ENCODE data around the gene MAN2A1.
"Not testable (repeated sequence)": the region's sequence is repeated elsewhere in the genome, so short reads cannot be mapped to it uniquely, and the experiment has no call there.

MAN2A1 gene

DNA sequence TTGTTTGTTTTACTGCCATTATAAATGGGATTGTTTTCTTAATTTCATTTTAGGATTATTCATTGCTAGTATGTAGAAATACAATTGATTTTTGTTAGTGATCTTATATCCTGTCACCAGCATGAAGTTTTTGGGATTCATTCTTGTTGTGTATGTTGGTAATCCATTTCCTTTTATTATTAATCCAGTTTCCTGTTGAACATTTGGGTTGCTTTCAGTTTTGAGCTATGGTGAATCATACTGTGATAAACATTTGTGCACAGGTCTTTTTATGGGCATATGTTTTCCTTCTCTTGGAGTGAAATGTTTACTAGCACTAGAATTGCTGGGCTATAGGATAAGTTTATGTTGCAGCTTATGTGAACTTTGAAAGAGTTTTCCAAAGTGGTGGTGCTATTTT lies 69.6 kb downstream of the MAN2A1 start:
- DNase-seq, result no peak

DNA sequence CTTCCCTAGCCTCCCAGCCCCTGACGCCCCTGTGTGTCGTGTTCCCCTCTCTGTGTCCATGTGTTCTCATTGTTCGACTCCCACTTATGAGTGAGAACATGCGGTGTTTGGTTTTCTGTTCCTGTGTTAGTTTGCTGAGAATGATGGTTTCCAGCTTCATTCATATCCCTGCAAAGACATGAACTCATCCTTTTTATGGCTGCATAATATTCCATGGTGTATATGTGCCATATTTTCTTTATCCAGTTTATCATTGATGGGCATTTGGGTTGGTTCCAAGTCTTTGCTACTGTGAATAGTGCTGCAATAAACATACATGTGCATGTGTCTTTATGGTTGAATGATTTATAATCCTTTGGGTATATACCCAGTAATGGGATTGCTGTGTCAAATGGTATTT lies 70.4 kb downstream of the MAN2A1 start:
- not testable (repeated sequence) for DNase-seq

DNA sequence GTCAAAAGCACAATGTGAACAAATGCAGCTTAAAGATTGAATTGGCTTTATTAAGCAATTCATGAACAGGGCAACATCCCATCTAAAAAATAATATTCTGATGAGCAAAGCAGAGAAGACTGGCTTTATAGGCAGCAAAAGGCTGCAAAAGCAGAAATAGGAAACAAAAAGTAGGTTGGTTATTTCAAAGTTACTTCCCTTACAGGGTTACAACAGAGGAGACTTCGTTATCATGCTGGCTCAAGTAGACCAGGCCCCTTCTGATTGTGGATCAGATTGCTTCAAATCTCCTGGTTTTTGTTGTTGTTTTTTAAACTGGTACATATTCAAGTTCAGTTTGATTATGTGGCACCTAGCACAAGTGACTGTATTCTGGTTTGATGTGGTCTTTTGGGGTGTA lies 73.1 kb downstream of the MAN2A1 start:
- no peak for DNase-seq

DNA sequence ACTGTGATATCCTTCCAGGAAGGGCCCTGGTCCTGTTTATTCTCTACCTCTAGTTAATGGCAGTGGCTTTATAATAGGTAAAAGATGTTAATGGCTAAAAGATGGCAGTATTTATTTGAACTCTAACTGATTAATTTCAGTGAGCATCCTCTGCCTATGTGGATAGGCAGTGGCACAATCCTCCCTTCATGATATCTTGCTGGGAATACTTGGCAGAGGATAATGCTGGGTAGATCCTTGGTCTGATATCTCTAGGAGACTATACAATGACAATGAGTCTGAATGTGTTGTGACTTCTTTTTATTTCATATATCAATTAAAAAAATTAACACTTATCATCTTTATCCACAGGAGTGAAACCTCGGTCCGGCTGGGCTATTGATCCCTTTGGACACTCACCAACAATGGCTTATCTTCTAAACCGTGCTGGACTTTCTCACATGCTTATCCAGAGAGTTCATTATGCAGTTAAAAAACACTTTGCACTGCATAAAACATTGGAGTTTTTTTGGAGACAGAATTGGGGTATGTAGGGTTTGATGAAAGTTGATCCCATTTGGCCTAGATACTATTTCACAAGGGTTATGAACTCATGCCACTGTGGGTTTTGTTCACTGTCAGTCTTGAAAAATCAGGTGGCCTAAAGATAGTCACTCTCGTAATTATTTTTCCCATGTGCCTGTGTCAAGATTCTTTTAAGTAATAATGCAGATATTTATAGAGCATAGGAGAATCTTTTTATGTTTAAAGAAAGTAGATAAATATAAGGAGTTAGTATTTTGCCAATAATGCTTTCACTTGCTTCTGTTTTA lies 77.7 kb downstream of the MAN2A1 start:
- DNase-seq, result no peak

DNA sequence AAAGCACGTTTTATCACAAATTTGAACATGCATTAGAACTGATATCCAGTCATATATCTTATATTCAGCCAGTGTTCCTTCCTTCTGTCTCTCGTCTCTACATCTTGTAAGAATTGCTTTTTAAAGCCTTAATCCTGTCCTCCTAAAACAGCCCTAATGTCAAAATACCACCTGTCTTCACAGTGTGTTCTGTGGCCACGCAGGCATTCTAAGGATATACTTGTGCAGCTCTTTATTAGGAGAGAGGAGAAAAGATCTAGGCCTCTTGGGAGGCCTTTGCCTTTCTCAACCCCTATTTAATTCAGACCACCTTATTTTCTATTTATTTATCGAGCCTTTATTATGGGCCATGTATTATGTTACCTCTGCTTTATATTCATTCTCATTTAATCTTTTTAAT lies 78.3 kb downstream of the MAN2A1 start:
- DNase-seq, result no peak

DNA sequence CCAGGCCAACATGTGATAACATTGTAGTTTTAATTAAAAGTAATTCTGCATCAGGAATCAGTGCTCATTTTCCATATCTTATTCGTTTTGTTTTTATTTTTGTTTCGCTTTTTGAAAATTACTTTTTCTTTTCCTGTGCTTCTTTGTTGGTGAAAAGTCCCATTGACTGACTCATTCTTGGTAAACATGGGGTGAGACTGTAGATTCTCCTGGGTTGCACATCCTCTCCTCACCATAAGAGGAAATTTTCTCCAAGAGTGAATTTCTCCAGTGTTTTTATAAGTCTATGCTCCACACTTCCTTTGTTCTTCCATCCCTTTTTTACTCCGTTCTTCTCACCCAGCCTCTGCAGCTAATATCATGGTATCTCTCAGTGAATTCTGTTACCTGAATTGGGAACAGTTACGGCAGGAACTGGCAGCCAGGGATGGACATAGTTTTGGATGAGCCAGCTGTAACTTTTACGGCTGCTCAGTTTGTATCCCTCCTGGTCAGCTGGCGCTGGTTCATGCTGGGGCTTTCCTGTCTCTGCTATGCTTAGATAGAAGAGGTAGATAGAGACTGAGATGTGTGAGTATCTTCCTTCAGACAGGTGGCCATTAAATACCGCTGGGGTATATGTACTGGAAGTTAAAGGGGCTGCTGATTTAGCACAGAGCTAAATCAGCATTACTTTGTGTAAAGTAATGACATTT lies 80.0 kb downstream of the MAN2A1 start:
- DNase-seq, result no peak

DNA sequence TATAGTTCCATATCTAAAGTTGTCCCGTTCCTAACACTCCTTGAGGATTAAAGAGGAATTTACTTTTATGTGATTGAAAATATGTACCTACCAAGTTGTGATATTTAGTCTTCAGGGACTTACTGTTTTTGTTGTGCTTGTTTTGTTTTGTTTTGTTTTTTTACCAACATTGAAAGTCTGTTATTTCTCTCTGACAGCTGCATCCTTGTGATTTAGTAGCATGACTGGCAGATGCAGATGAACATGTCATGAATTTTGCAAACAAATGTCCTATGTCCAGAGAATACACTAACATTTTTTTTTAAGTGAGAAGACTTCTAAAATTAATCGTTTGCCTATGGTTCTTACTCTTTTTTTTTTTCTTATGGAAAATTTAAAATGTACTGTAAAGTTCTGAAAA lies 85.4 kb downstream of the MAN2A1 start:
- DNase-seq, result no peak

DNA sequence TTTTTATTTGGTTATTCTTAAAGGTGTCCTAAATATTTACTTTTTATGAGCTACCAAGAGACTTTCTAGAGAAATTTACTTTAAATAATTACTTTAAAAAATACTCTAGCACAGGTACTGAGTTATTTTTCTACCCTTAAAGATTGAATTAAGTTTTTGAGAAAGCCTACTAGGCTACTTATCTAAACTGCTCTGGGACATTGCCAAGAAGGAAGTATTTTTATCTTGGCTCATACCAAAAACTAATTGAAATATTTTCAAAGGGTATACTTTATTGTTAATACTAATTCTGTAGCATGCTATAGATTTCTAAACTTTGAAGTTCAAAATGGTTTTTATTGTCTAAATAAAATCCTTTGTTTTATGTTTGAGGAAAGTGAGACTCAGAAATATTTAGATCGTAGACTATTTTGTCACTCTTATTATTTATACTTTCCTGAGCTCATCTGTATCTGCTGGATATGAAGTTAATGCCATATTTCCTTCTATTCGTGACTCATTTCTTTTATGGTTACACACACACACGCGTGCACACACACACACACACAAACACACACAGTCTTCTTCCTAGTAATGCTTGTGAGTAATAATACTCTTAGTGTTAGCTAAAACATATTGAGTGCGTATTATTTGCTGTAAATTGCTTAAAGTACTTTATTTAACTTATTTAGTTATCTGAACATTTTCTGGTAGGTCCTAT lies 89.5 kb downstream of the MAN2A1 start:
- no peak for DNase-seq

DNA sequence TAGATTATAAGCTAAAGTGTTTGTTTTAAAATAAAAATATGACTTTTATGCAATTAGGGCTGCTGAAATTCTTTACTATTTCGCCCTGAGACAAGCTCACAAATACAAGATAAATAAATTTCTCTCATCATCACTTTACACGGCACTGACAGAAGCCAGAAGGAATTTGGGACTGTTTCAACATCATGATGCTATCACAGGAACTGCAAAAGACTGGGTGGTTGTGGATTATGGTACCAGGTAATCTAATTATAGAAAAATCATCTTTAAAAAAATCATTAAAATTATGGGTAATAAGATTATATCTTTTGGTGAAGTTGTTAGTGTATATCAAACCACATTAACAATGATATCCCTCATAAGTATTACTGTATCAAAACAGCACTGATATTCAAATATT lies 95.0 kb downstream of the MAN2A1 start:
- no peak for DNase-seq

DNA sequence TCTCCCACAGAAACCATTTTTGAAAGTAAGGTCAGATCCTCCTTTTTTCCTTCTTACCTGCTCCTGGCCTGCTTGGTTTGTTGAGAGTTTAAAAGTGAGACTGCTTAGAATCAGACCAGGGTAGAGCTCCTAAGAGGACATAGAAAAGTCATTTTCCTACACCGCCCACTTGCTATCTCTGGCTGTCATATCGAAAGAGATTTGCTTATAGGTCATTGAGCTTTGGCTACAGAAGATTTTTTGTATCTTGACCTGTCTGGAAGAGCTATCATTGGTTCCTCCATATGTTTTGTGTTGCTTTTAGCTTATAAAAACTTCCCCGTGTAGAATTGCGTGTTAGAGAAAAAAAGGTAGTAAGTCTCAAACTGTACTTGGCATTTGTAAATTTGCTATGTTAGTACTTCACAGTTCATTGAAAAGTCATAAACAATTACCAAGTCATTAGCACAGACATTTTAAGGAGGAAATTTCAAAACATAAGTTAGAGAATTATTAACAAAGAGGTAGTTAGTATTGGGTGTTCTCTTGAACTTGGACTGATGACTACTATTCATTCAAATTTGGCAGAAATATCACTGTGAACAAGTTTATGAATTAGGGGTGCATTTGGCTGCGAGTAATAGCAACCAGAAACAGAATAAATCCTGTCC lies 96.6 kb downstream of the MAN2A1 start:
- no peak for DNase-seq

DNA sequence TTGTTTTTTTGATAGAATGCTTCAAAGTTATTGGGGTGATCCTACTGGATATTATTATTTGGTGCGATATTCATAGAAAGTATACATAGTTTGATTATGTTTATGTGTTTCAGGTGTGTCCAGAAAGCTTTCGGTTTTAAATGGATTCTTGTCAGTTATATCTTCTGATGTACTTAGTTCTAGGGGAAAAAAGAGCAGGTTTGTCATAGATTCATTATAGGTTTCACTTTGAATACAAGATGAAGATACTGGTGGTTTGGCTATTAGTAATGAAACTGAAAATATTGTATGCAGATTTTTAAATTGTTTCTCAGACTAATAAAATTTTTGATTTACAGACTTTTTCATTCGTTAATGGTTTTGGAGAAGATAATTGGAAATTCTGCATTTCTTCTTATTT lies 98.9 kb downstream of the MAN2A1 start:
- no peak for DNase-seq

DNA sequence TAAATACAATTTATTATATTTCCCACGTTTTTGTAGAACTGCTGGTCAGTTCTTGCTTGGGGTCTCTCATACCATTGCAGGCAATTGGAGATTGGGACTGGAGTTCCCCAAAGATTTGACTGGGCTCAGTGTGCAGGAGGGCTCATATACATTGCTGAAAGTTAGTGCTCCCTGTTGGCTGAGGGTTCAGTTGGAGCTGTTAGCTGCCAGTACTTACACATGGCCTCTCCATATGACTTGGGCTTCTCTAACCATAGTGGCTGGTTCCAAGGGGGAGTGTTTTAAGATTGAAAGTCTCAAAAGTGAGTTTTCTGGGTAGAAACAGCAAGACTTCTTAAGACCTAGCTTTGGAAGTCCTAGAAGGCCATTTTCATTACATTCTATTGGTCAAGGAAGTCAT lies 102.9 kb downstream of the MAN2A1 start:
- no peak for DNase-seq

DNA sequence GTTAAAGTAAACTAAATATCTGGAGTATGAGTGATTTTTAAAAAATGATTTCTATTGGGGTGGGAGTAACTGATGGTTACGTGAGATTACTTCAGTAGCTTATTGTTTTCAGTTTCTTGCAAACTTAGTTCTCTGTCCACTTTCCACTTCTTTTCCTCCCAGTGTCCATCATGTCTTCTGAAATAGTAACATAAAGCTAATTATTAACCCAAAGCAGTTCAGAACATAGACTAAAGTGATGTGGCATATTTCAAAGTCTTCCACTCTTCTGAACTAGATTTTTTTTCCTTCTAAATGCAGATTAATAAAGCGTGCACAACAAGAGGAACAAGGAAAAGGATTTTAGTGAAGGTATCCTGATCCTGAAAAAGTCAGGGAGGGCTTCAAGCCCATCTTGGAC lies 114.1 kb downstream of the MAN2A1 start:
- DNase-seq, result no peak

DNA sequence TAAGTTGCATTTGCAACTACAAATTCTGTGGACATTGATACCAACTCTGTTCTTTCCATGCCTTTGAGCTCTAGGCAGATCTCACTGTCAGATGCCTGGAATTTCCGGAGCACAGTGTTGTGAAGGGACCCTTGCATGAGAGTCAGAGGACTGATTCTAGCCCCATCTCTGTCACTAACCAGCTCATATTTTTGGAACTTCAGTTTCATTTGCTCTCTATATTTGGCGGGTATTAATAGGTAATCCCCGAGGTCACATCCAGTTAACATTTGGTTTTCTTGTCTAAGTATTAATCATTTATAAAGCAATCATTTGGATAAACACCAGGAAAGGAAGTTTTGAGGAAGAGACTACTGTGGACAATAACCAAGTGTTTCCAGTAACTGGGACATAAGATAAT lies 115.7 kb downstream of the MAN2A1 start:
- DNase-seq, result no peak

DNA sequence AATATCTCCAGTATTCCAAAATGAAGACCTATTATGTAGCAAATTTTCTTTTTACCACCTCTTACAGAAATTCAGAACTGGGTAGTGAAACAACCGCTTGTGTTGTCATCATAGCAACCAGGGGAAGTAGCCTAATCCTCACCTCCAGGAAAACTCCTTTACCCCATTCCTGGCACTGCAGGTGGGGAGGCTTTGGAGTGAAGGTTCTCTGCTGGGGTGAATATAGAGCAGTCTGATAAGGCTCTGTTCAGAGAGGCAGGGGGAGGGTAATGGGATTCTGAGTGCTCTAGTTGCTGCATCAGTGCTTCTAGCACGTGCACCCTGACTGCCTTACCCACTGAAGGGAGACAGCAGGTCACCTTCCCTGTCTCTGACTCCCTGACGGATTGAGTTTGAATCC lies 116.2 kb downstream of the MAN2A1 start:
- no peak for DNase-seq

DNA sequence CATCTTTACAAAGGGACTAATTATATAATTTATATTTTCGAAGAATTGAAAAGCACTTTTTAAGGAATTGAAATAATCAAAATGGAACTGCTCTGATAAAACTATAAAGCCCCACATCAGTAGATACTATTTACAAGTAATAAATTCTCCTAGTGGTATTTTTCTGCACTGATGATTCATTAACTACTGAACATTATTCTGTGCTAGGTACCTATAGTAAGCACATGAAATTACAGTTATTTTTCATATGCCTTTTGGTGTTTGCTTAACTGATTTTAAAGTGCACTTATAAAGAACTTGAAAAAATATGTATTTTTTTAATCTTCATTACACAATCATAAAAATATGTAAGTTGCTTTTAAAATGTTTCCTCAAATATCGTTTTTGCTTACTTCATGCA lies 123.0 kb downstream of the MAN2A1 start:
- no peak for DNase-seq

DNA sequence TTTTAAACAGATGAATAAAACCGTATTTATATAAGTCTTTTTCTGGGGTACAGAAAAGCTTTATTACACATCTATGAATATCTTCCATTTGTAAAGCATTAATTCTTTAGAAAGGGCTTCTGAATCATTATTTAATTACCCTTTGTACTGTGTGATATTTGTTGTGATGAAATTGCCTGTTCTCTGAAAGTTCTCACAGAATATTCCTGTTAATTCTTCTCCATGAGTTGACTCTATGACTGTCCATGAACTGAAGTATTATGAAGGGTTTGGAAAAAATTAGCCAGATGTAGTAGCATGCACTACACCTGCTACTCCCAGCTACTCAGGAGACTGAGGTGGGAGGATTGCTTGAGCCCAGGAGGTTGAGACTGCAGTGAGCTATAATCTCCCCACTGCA lies 127.0 kb downstream of the MAN2A1 start:
- DNase-seq, result no peak

DNA sequence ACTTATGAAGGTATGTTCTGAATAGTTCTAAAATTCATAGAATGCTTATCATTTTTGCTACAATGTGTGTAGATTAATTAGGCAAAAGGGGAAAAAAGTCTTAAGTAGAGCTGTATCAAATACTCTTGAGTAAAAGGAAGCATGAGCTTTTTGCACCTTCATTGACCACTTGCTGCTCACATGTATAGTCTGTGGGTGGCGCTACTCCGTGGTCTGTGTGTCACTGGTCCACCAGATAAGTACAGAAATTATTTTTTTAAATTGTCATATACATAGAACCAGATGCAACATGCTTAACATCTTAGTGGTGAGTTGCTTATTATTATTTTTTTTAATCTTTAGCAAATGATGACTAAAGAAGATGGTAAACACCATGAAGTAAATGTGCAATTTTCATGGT lies 130.2 kb downstream of the MAN2A1 start:
- no peak for DNase-seq

DNA sequence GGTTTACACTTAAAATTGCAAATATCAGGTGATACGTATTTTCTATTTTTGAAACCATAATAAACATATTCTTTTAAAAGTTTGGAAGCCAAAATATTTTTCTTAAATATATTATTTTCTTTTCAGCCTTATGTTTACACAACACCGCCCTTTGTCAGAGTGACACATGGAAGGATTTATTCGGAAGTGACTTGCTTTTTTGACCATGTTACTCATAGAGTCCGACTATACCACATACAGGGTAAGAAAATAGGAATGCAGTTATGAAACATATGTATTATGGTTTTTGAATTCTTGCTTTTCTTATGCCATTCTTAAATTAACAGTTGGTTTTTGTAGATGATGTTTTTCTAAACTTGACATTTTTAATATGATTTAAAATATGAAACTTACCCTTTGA lies 133.9 kb downstream of the MAN2A1 start:
- no peak for DNase-seq

DNA sequence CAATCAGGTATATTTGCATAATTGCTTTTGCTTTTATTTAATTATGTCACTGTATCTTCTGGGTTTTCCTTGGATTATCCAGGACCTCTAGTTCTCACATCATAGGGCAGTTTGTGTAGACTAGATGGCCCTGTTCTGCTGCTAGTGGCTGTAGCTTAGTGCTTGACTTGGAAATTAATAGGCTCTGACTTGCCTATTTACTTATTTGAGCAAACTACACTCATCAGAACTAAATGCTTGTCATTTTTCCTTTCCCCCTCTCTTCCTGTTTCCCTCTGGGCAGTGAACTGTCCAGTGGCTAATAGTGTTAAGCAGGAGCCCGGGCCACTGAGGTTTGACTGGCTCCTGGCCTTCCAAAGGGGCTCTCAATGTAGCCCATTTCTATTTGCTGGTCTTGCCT lies 135.7 kb downstream of the MAN2A1 start:
- DNase-seq, result no peak

DNA sequence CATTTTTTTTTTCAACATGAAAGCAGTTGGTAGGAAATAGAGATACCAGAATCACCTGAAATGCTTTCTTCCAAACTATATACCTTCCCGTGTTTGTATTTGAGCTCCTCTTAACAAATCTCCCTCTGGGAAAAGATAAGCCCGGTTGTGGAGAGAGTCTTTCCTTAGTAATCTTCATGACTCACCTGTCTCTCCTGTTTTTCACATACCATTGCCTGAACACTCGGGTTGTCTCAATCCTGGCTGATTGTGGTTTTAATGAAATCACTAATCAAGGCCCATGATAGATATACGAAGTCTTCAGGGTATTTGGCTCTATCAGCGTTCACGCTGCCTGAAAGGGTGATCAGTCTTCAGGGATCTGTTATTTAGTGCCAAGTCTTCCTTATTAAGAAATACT lies 136.7 kb downstream of the MAN2A1 start:
- DNase-seq, result no peak

DNA sequence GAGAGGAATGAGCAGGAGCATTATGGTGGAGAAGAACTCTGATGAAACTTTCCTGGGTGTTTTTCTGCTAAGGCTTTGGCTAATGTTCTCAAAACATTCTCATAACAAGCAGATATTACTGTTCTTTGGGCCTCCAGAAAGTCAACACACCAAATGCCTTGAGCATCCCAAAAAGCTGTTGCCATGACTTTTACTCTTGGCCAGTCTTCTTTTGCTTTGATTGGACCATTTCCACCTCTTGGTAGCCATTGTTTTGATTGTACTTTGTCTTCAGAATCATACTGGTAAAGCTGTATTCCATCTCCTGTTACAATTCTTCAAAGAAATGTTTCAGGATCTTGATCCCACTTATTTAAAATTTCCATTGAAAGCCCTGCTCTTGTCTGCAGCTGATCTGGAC lies 139.6 kb downstream of the MAN2A1 start:
- DNase-seq, result no peak

DNA sequence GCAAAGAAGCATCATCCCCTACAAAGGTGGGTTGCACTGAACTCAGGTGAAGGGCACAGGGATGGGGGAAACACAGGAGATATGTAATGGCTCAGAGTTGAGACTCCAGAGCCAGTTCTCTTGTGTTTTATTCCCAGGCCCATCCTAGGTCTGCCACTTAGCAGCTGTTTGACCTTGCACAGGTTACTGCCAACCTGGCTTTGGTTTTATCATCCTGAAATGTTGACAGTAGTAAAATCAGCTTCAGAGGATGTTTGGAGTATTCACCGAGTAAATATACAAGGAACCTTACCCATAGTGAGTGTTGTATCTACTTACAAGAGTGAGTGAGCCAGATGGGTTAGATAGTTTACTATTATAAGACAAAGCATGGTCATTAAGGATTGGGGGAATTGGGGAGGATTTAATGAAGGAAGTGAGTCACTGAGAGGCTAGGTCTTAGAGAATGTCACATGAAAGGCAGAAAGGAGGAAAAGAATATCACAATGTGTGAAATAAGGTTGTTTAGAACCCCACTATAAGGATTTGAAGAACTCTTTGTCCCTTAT lies 141.3 kb downstream of the MAN2A1 start:
- no peak for DNase-seq

Data from central memory CD4-positive, alpha-beta T cell (primary cell).